H9 (cell line): ENCODE data around the gene PTPRC. TPM values are rescaled to one million over a fixed set of nuclear protein-coding genes. Genes with fewer than 3 reads are reported as not detected.

Source experiments
- DNase-seq: peaks from one replicate; pipeline ENCODE4 v3.0.0-alpha.2; 2017
- H2AFZ ChIP-seq: one replicate; pipeline ENCODE4 v1.6.1; 2013; ENCODE audit warnings: mild to moderate bottlenecking, low read length, control low read depth, moderate library complexity
- H2AK5ac ChIP-seq: 2 replicates; pipeline ENCODE4 v1.6.1; 2013; ENCODE audit warnings: low read length, control low read depth, mixed read lengths; ENCODE audit not compliant: insufficient read length
- H2BK120ac ChIP-seq: one replicate; pipeline ENCODE4 v1.6.1; 2013; ENCODE audit warnings: low read depth, mild to moderate bottlenecking, low read length, control low read depth, inconsistent platforms; ENCODE audit not compliant: poor library complexity, severe bottlenecking
- H2BK12ac ChIP-seq: 2 replicates; pipeline ENCODE4 v1.6.1; 2013; ENCODE audit warnings: low read length, control low read depth, mixed read lengths, low read depth; ENCODE audit not compliant: insufficient read length
- H2BK15ac ChIP-seq: 2 replicates; pipeline ENCODE4 v1.6.1; 2013; ENCODE audit warnings: low read depth, low read length, control low read depth
- H2BK20ac ChIP-seq: one replicate; pipeline ENCODE4 v1.6.1; 2013; ENCODE audit warnings: low read depth, mild to moderate bottlenecking, low read length, control low read depth, inconsistent platforms; ENCODE audit not compliant: poor library complexity, severe bottlenecking
- H2BK5ac ChIP-seq: 2 replicates; pipeline ENCODE4 v1.6.1; 2013; ENCODE audit warnings: low read length, control low read depth, mixed read lengths; ENCODE audit not compliant: insufficient read length
- H3K14ac ChIP-seq: 2 replicates; pipeline ENCODE4 v1.6.1; 2013; ENCODE audit warnings: low read length, control low read depth; ENCODE audit not compliant: insufficient read depth
- H3K18ac ChIP-seq: 2 replicates; pipeline ENCODE4 v1.6.1; 2013; ENCODE audit warnings: low read depth, mild to moderate bottlenecking, mixed read lengths, low read length, control low read depth; ENCODE audit not compliant: insufficient read length
- H3K23ac ChIP-seq: 2 replicates; pipeline ENCODE4 v1.6.1; 2013; ENCODE audit warnings: low read length, control low read depth, mixed read lengths, low read depth; ENCODE audit not compliant: insufficient read length
- H3K23me2 ChIP-seq: 2 replicates; pipeline ENCODE4 v1.6.1; 2013; ENCODE audit warnings: low read depth, mild to moderate bottlenecking, mixed read lengths, low read length, control low read depth; ENCODE audit not compliant: insufficient read length, poor library complexity, severe bottlenecking
- H3K27ac ChIP-seq: 2 replicates; pipeline ENCODE4 v1.5.1; 2013; ENCODE audit warnings: low read length, control low read depth, mixed read lengths, low read depth; ENCODE audit not compliant: insufficient read length
- H3K27me3 ChIP-seq: 2 replicates; pipeline ENCODE4 v1.6.1; 2013; ENCODE audit warnings: low read length, control low read depth, inconsistent platforms; ENCODE audit not compliant: insufficient read depth
- H3K4ac ChIP-seq: 2 replicates; pipeline ENCODE4 v1.6.1; 2013; ENCODE audit warnings: low read depth, mild to moderate bottlenecking, control low read depth, inconsistent platforms, low read length, moderate library complexity
- H3K4me1 ChIP-seq: 2 replicates; pipeline ENCODE4 v1.6.1; 2013; ENCODE audit warnings: low read length, control low read depth, inconsistent platforms; ENCODE audit not compliant: insufficient read depth
- H3K4me2 ChIP-seq: 2 replicates; pipeline ENCODE4 v1.6.1; 2013; ENCODE audit warnings: low read length, control low read depth, mixed read lengths; ENCODE audit not compliant: insufficient read length, insufficient read depth
- H3K56ac ChIP-seq: 2 replicates; pipeline ENCODE4 v1.6.1; 2013; ENCODE audit warnings: low read depth, mild to moderate bottlenecking, mixed read lengths, low read length, control low read depth; ENCODE audit not compliant: insufficient read length
- H3K79me1 ChIP-seq: 2 replicates; pipeline ENCODE4 v1.6.1; 2013; ENCODE audit warnings: low read depth, mild to moderate bottlenecking, moderate library complexity, low read length, control low read depth, inconsistent platforms; ENCODE audit not compliant: insufficient read depth, poor library complexity, severe bottlenecking
- H3K79me2 ChIP-seq: 2 replicates; pipeline ENCODE4 v1.6.1; 2013; ENCODE audit warnings: low read length, control low read depth, inconsistent platforms; ENCODE audit not compliant: insufficient read depth
- H3K9ac ChIP-seq: 2 replicates; pipeline ENCODE4 v1.6.1; 2013; ENCODE audit warnings: low read length, control low read depth, mixed read lengths; ENCODE audit not compliant: insufficient read length; ENCODE audit errors: extremely low read depth
- H3K9me3 ChIP-seq: one replicate; pipeline ENCODE4 v1.6.1; 2013; ENCODE audit warnings: low read depth, low read length, inconsistent platforms; ENCODE audit not compliant: control insufficient read depth
- H3T11ph ChIP-seq: one replicate; pipeline ENCODE4 v1.6.1; 2013; ENCODE audit warnings: mild to moderate bottlenecking, low read length, control low read depth, inconsistent platforms
- H4K20me1 ChIP-seq: one replicate; pipeline ENCODE4 v1.6.1; 2013; ENCODE audit not compliant: control insufficient read depth, insufficient read length, insufficient read depth
- H4K5ac ChIP-seq: 2 replicates; pipeline ENCODE4 v1.6.1; 2013; ENCODE audit warnings: low read depth, mild to moderate bottlenecking, mixed read lengths, low read length, control low read depth; ENCODE audit not compliant: insufficient read length
- H4K8ac ChIP-seq: replicated peaks from 2 replicates; pipeline ENCODE4 v1.6.1; 2013; ENCODE audit warnings: low read length, control low read depth, mixed read lengths, low read depth; ENCODE audit not compliant: insufficient read length
- H4K91ac ChIP-seq: 2 replicates; pipeline ENCODE4 v1.6.1; 2013; ENCODE audit warnings: low read depth, mild to moderate bottlenecking, moderate library complexity, mixed read lengths, low read length, control low read depth; ENCODE audit not compliant: insufficient read length
- H3K27ac Mint-ChIP-seq, 3 experiments: 2 replicates in 2 of 3; 3 replicates in 1 of 3; pipeline ENCODE4 v1.8.0; 2020 to 2021; ENCODE audit warnings: mixed read lengths in 3 of 3, mild to moderate bottlenecking in 1 of 3, moderate library complexity in 1 of 3
- H3K27me3 Mint-ChIP-seq: 2 replicates; pipeline ENCODE4 v1.8.0; 2021; ENCODE audit warnings: low read depth, mild to moderate bottlenecking, moderate library complexity, mixed read lengths
- H3K36me3 Mint-ChIP-seq, 3 experiments: 2 replicates in 2 of 3; 3 replicates in 1 of 3; pipeline ENCODE4 v1.8.0; 2020 to 2021; ENCODE audit warnings: low read depth in 3 of 3, mixed read lengths in 3 of 3; ENCODE audit not compliant: insufficient read depth in 1 of 3
- H3K4me1 Mint-ChIP-seq, 2 experiments: 2 replicates each; pipeline ENCODE4 v1.8.0; 2020; ENCODE audit warnings: mixed read lengths in 2 of 2
- H3K4me3 Mint-ChIP-seq, 2 experiments: 2 replicates in 1 of 2; 3 replicates in 1 of 2; pipeline ENCODE4 v1.8.0; 2020 to 2021; ENCODE audit warnings: mild to moderate bottlenecking in 2 of 2, mixed read lengths in 2 of 2, moderate library complexity in 1 of 2
- H3K9me3 Mint-ChIP-seq, 2 experiments: 2 replicates in 1 of 2; 3 replicates in 1 of 2; pipeline ENCODE4 v1.8.0; 2020; ENCODE audit warnings: mild to moderate bottlenecking in 2 of 2, mixed read lengths in 2 of 2, moderate library complexity in 1 of 2
- CTCF ChIP-seq: fragments of 200-600 bp; sonication (generic); conservative IDR thresholded peaks from 3 replicates; pipeline ENCODE4 v1.8.0; 2021; ENCODE audit warnings: antibody characterized with exemption, mild to moderate bottlenecking
- WGBS: extraction: QIAGEN DNeasy Blood & Tissue Kit; methylation state at CpG from one replicate; pipeline ENCODE4 v1.1.7; 2013; ENCODE audit warnings: missing lambda C conversion rate, low lambda C conversion rate, mixed read lengths; ENCODE audit not compliant: insufficient read length; ENCODE audit errors: extremely low coverage; 5-methylcytosine and 5-hydroxymethylcytosine counted together
- total RNA-seq: library from RNA; stranded (reverse); gene quantifications from 2 replicates; pipeline ENCODE4 v1.2.1, GENCODE V29; 2021

PTPRC gene
- total RNA-seq, 1 experiment from 2014 or later, result not detected

GRCh38 chr1:198643808-198644207 is 5.0 kb downstream of the PTPRC start:
- H3K9ac ChIP-seq, result no peak overlapping the region
- no peak overlapping the region for H2AK5ac ChIP-seq
- no peaks in the 10 kb centered on the region for H3K9me3 ChIP-seq
- no peak overlapping the region for H2BK15ac ChIP-seq
- H3T11ph ChIP-seq, result no peak overlapping the region
- no peak overlapping the region for H3K14ac ChIP-seq
- H3K23ac ChIP-seq, result no peak overlapping the region
- H3K23me2 ChIP-seq, result no peaks in the 10 kb centered on the region
- H3K4me1 ChIP-seq, result no peaks in the 10 kb centered on the region; the same call in 1 of the 2 replicates
- TF ChIP-seq CTCF, result no peak
- WGBS, result no CpG with 5 or more reads among the region's 1 CpG
- H3K4me2 ChIP-seq, result no peak overlapping the region
- H4K5ac ChIP-seq, result no peak overlapping the region
- H2AFZ ChIP-seq, result no peak overlapping the region
- Mint-ChIP-seq H3K4me1 (peaks cover 0 to 4% of the 10 kb centered on the region in 2 experiments; a peak in 3 of 4 replicates), H3K9me3 (peaks cover 0 to 2% of the 10 kb centered on the region in 2 experiments; a peak in 1 of 5 replicates), H3K27ac (peak overlapping the region in 1 of 3 experiments; percentile 20; a peak in 1 of 7 replicates), H3K27me3 (no peaks in the 10 kb centered on the region), H3K36me3 (no peaks in the 10 kb centered on the region), H3K4me3 (no peak overlapping the region)
- H3K4ac ChIP-seq, result no peak overlapping the region
- no peaks in the 10 kb centered on the region for H4K20me1 ChIP-seq
- no peaks in the 10 kb centered on the region for H3K79me2 ChIP-seq
- no peak overlapping the region for H3K27ac ChIP-seq
- no peak overlapping the region for H4K91ac ChIP-seq
- no peaks in the 10 kb centered on the region for H3K79me1 ChIP-seq
- H2BK20ac ChIP-seq, result no peak overlapping the region
- no peak overlapping the region for H2BK120ac ChIP-seq
- H3K27me3 ChIP-seq, result no peaks in the 10 kb centered on the region
- H3K56ac ChIP-seq, result no peak overlapping the region
- H2BK12ac ChIP-seq, result no peak overlapping the region
- no peak overlapping the region for H2BK5ac ChIP-seq
- DNase-seq, result no peak
- no peak overlapping the region for H4K8ac ChIP-seq
- H3K18ac ChIP-seq, result no peak overlapping the region
